Ovary (tissue), 9 donors: Measurements from ENCODE around the gene SLC7A9. TPM values are rescaled to one million over a fixed set of nuclear protein-coding genes. Genes with fewer than 3 reads are reported as not detected.
"Not testable (repeated sequence)": the region's sequence is repeated elsewhere in the genome, so short reads cannot be mapped to it uniquely, and the experiment has no call there.

Source experiments
- DNase-seq, 5 donors: peaks; one replicate each; pipeline ENCODE4 v3.0.0-alpha.2; 2019 to 2020
- H3K27ac ChIP-seq, 2 donors: fragments of 200-600 bp; one replicate each; pipeline versions ENCODE4 v1.5.1 to v1.8.0; 2019 to 2022
- H3K27me3 ChIP-seq: fragments of 200-600 bp; one replicate; pipeline ENCODE4 v1.8.0; 2022
- H3K36me3 ChIP-seq: fragments of 200-600 bp; sonication (generic); one replicate; pipeline ENCODE4 v1.5.1; 2019
- H3K4me1 ChIP-seq: one replicate; pipeline ENCODE4 v1.8.1; 2013; ENCODE audit warnings: mild to moderate bottlenecking, moderate library complexity; ENCODE audit not compliant: insufficient read depth
- H3K4me3 ChIP-seq: fragments of 200-600 bp; sonication (generic); one replicate; pipeline ENCODE4 v1.5.1; 2017
- H3K9me3 ChIP-seq, 2 donors: fragments of 200-600 bp in 1 of 2; sonication (generic) in 1 of 2; one replicate each; pipeline versions ENCODE4 v1.5.1 to v1.8.1; 2013 to 2019; ENCODE audit warnings: mild to moderate bottlenecking in 1 of 2, moderate library complexity in 1 of 2
- CTCF ChIP-seq, 3 donors: fragments of 450-650 bp in 2 of 3; fragments of 200-600 bp in 1 of 3; IDR thresholded peaks; one replicate each; pipeline versions ENCODE4 v1.5.1 to v1.8.0; 2016 to 2022; ENCODE audit warnings: antibody characterized with exemption in 3 of 3, mild to moderate bottlenecking in 1 of 3
- EP300 ChIP-seq: sonication (generic); formaldehyde crosslinking; IDR thresholded peaks from one replicate; pipeline ENCODE4 v1.6.1; 2017; ENCODE audit warnings: antibody characterized with exemption
- POLR2A ChIP-seq: fragments of 450-650 bp; IDR thresholded peaks from one replicate; pipeline ENCODE4 v1.6.1; 2017; ENCODE audit warnings: antibody characterized with exemption, mild to moderate bottlenecking, moderate library complexity
- WGBS, 3 donors: extraction: QIAGEN DNeasy Blood & Tissue Kit in 1 of 3; methylation state at CpG; one replicate each; pipeline versions ENCODE4 v1.1.5 to v1.1.7; 2013 to 2017; 5-methylcytosine and 5-hydroxymethylcytosine counted together
- intact Hi-C, 4 donors: fragments of 100-400 bp; cut with DNase I; formaldehyde crosslinking; loops; one replicate each; pipeline versions ENCODE4 v1.11.0 to v1.15.1; 2022 to 2023
- polyA plus RNA-seq, 2 donors: library from polyadenylated mRNA; stranded (reverse); fragments of 200-250 nt in 1 of 2; fragments of 350-450 nt in 1 of 2; fragmentation: Illumina TruSeq in 1 of 2; extraction: RNeasy Lipid Tissue Mini Kit (QIAGEN cat#74804) in 1 of 2; gene quantifications; one replicate each; pipeline ENCODE4 v1.2.3, GENCODE V29; 2013 to 2014
- total RNA-seq, 7 donors: library from RNA; depleted of rRNA in 2 of 7; stranded (reverse); fragments of >200 nt in 2 of 7; fragmentation: NEBNext Ultra II Directional in 3 of 7; extraction: Animal tissue kit (Norgen Biotek cat#: 25700) in 3 of 7; gene quantifications; one replicate each; pipeline versions ENCODE4 v1.1.0 to v1.2.4, GENCODE V29; 2016 to 2023
- donor health status: DM: no; HTN: no; CAD: no; lungs with moderate emphysema.
- donor health status: DM: no; HTN: no; CAD: no.
- donor health status: Bipolar disorder and iron deficiency.
- donor health status: DM: yes; HTN: yes; CAD: no.
- donor health status: DM: no; HTN: no; CAD: no.
- donor health status: DM: yes; HTN: yes; CAD: no.

The SLC7A9 gene
- total and polyA plus RNA-seq, 9 donors: 0.23 to 0.95 (median 0.64) TPM

- H3K4me1 ChIP-seq: no peaks in the 10 kb centered on the region
- 85 to 87% (median 86%) methylated on average over 6 of the region's 6 CpGs for WGBS, 3 donors
- H3K27ac ChIP-seq: no peak overlapping the region
- intact Hi-C loops: no loop called here
- H3K4me3 ChIP-seq: no peak overlapping the region
- DNase-seq: no peak
- H3K36me3 ChIP-seq: no peaks in the 10 kb centered on the region
- no peak for TF ChIP-seq POLR2A
- TF ChIP-seq EP300: no peak
- no peaks in the 10 kb centered on the region for H3K27me3 ChIP-seq
- no peaks in the 10 kb centered on the region for H3K9me3 ChIP-seq
Observed at GRCh38 chr19:32852216-32852615, 17.4 kb downstream of the SLC7A9 start.

- intact Hi-C loops, H3K27ac ChIP-seq, H3K9me3 ChIP-seq, H3K27me3 ChIP-seq, H3K4me3 ChIP-seq, H3K4me1 ChIP-seq, DNase-seq, H3K36me3 ChIP-seq: not testable (repeated sequence)
- 60 to 89% (median 60%) methylated on average over 1 of the region's 2 CpGs for WGBS, 3 donors
Observed at GRCh38 chr19:32848035-32848434, 21.5 kb downstream of the SLC7A9 start.

GRCh38 chr19:32843716-32844245, 25.8 kb downstream of the SLC7A9 start:
- H3K27ac ChIP-seq: no peak overlapping the region
- intact Hi-C loops: no loop called here
- no peaks in the 10 kb centered on the region for H3K36me3 ChIP-seq
- no peak for DNase-seq
- H3K9me3 ChIP-seq: no peaks in the 10 kb centered on the region
- H3K4me1 ChIP-seq: no peaks in the 10 kb centered on the region
- H3K27me3 ChIP-seq: no peaks in the 10 kb centered on the region
- no peak overlapping the region for H3K4me3 ChIP-seq
- TF ChIP-seq CTCF (IDR thresholded peaks at IDR 0.05) (no peak), POLR2A (no peak), EP300 (no peak)
- WGBS, 3 donors: 93 to 95% (median 95%) methylated on average over 19 of the region's 19 CpGs

- Histone ChIP-seq H3K36me3 (no peaks in the 10 kb centered on the region), H3K9me3 (no peaks in the 10 kb centered on the region), H3K27me3 (no peaks in the 10 kb centered on the region), H3K4me1 (no peaks in the 10 kb centered on the region), H3K27ac (no peak overlapping the region), H3K4me3 (no peak overlapping the region)
- DNase-seq: no peak
- intact Hi-C loops: no loop called here
- no peak for TF ChIP-seq CTCF (IDR thresholded peaks at IDR 0.05)
- TF ChIP-seq POLR2A: no peak
- no peak for TF ChIP-seq EP300
- WGBS, 3 donors: 56 to 71% (median 65%) methylated on average over 8 of the region's 8 CpGs
Observed at GRCh38 chr19:32842061-32842460, 27.5 kb downstream of the SLC7A9 start.

- Histone ChIP-seq H3K4me3 (no peak overlapping the region), H3K27ac (no peak overlapping the region), H3K9me3 (no peaks in the 10 kb centered on the region), H3K4me1 (no peaks in the 10 kb centered on the region), H3K27me3 (no peaks in the 10 kb centered on the region), H3K36me3 (no peaks in the 10 kb centered on the region)
- no peak for TF ChIP-seq EP300
- TF ChIP-seq CTCF (IDR thresholded peaks at IDR 0.05): no peak
- TF ChIP-seq POLR2A: no peak
- 56 to 73% (median 70%) methylated on average over 7 of the region's 7 CpGs for WGBS, 3 donors
- intact Hi-C loops: no loop called here
- no peak for DNase-seq
Observed at GRCh38 chr19:32837531-32837930, 32.0 kb downstream of the SLC7A9 start.

GRCh38 chr19:32833388-32833787, 36.2 kb downstream of the SLC7A9 start:
- H3K27me3 ChIP-seq, DNase-seq, H3K4me3 ChIP-seq, H3K4me1 ChIP-seq, H3K9me3 ChIP-seq, H3K36me3 ChIP-seq, H3K27ac ChIP-seq, intact Hi-C loops: not testable (repeated sequence)
- WGBS, 3 donors: 90 to 94% (median 91%) methylated on average over 7 of the region's 7 CpGs

- DNase-seq, H3K9me3 ChIP-seq, intact Hi-C loops, H3K4me1 ChIP-seq, H3K27me3 ChIP-seq, H3K4me3 ChIP-seq, H3K36me3 ChIP-seq, H3K27ac ChIP-seq: not testable (repeated sequence)
- WGBS, 3 donors: 92 to 96% (median 93%) methylated on average over 7 of the region's 7 CpGs
Observed at GRCh38 chr19:32832825-32833224, 36.7 kb downstream of the SLC7A9 start.

- DNase-seq, H3K36me3 ChIP-seq, H3K4me3 ChIP-seq, H3K27me3 ChIP-seq, H3K4me1 ChIP-seq, H3K27ac ChIP-seq, intact Hi-C loops, H3K9me3 ChIP-seq: not testable (repeated sequence)
- WGBS, 3 donors: 89 to 91% (median 90%) methylated on average over 12 of the region's 12 CpGs
Observed at GRCh38 chr19:32832094-32832493, 37.5 kb downstream of the SLC7A9 start.
